Measurements from ENCODE around the gene SLC3A2. TPM values are rescaled to one million over a fixed set of nuclear protein-coding genes. Genes with fewer than 3 reads are reported as not detected.

The SLC3A2 gene
- total RNA-seq, 1 experiment from 2014 or later, result 619 TPM

DNA sequence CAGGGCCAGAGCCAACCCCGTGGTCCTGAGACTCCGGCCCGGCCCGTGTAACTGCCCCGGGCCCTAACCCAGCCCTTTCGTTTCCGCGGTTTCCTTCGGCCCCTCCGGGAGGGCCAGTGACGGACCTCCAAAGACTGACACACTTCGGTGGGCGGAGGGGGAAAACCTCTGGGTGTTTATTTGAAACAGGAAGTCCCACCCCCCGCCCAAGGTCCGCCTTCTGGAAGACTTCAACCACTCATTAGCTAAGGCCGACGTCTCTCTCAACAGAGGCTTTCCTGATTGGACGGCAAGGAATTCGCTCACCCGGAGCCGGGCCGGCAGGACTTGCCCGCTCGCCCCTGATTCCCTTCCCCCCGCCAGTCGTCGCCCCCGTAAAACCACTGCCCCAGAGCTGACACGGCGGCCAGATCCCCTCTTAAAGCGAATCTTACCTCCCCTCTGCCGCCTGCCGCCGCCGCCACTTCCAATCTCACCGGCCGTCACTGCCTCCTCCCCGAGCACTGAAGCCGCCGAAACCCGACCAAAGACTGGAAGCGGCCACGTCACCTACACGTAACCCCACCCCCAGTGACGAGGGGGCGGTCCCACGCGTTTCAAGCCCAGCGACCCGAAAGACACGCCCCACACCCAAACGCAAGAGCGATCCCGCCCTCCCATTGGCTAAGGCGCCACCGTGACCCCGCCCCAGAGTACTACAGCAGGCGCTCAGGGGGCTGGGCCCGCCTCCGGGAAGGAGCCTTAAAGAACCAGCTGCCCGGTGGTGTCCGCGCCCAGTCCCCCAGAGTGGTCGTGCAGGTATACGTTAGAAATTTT, 49.0 kb upstream of the SLC3A2 start, which contains the start of gene STX5:
Gene STX5, minus strand, starts transcription at position 532 of the 816 bp plus-strand sequence. CDS start 808 bp downstream, outside the sequence.
- peak within 1 kb of the TSS; percentile 100 for H3K4me3 ChIP-seq
- H3K9me3 ChIP-seq (ENCODE audit: insufficient read depth, low read depth), result no peaks in the 10 kb centered on the region
- ChIA-PET POLR2A (ENCODE audit: unreplicated experiment) (interaction anchor here (0.6 to 1.3 kb wide), 10 partner anchors 10 to 276 kb away, joined by 3 to 19 read pairs (median 8); partner anchors contain the start of genes C11orf98, CSKMT, HNRNPUL2 and ZBTB3), CTCF (interaction anchor here (0.6 kb wide), 1 partner anchor 701 kb away, joined by 3 read pairs; no protein-coding TSS in a partner anchor)
- peaks cover 64% of the 10 kb centered on the region for H3K79me2 ChIP-seq (ENCODE audit: low read depth)
- peak within 1 kb of the TSS; percentile 76 for H2AFZ ChIP-seq
- H3K27me3 ChIP-seq (ENCODE audit: insufficient read depth, low read depth), result no peaks in the 10 kb centered on the region
- TF ChIP-seq, protein P1, sequence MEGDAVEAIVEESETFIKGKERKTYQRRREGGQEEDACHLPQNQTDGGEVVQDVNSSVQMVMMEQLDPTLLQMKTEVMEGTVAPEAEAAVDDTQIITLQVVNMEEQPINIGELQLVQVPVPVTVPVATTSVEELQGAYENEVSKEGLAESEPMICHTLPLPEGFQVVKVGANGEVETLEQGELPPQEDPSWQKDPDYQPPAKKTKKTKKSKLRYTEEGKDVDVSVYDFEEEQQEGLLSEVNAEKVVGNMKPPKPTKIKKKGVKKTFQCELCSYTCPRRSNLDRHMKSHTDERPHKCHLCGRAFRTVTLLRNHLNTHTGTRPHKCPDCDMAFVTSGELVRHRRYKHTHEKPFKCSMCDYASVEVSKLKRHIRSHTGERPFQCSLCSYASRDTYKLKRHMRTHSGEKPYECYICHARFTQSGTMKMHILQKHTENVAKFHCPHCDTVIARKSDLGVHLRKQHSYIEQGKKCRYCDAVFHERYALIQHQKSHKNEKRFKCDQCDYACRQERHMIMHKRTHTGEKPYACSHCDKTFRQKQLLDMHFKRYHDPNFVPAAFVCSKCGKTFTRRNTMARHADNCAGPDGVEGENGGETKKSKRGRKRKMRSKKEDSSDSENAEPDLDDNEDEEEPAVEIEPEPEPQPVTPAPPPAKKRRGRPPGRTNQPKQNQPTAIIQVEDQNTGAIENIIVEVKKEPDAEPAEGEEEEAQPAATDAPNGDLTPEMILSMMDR (conservative IDR thresholded peaks at IDR 0.05), result no peak
- TF ChIP-seq EZH2 (IDR thresholded peaks at IDR 0.05; ENCODE audit: low read depth), result no peak
- H4K20me1 ChIP-seq (ENCODE audit: insufficient read depth), result peaks cover 24% of the 10 kb centered on the region
- H3K36me3 ChIP-seq (ENCODE audit: low read depth), result peaks cover 34% of the 10 kb centered on the region
- intact Hi-C loops (cut with micrococcal nuclease; ENCODE audit: unreplicated experiment), result loop anchor here (1.0 to 2.0 kb wide), 4 partner anchors 8 to 451 kb away; partner anchors contain the start of genes NXF1, TMEM179B and WDR74
- peaks cover 33% of the 10 kb centered on the region for H3F3A ChIP-seq (ENCODE audit: insufficient read depth, low read depth)
- BruUV-seq (replicated peaks), result no TSS peak
- H3K4me2 ChIP-seq, result peak within 1 kb of the TSS; percentile 100
- no peaks in the 10 kb centered on the region for H3K9me2 ChIP-seq (ENCODE audit: insufficient read depth)
- H3K4me1 ChIP-seq (replicated peaks; ENCODE audit: insufficient read depth), result peaks cover 22% of the 10 kb centered on the region
- peak within 1 kb of the TSS; percentile 77 for H3K27ac ChIP-seq
- DNase-seq, result peak; percentile 96 to 99

DNA sequence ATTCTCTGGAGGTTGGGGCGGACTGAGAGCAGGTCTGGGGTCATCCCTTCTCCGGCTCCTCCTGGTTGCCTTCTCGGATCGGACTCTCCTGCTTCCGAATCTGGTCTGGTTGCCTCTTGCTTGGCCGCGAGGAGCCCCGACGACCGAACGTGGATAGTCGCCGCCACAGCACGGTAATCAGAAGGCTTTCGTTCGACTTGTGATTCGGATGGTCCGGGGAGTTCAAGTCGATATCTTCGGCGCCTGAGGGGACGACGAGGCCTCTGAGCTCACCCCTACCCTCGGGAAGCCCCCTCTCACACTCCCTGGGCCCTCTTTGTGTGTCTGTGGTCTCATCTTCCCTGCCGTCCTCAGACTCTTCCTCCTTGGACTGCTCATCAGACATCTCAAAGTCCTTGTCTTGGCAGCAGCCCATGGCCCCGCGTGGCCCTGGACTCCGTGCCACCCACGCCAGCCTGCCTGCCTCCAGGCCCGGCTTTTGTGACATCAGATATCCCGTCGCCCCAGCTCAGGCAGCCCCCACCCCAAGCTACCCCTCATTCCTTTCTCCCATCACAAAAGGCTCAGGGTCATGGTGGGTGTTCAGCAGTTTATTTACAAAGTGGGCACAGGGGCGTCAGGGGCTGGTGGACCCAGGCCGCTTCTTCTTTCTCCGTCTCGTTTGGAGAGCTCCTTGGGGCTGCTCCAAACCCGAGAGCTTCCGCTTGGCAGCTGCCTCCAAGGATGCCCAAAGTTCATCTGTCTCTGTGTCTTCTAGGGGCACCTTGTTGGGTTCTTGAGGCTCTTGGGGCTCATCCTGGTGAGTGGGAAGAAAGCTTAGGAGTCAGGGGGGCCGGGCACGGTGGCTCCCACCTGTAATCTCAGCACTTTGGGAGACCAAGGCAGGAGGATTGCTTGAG, 48.1 kb upstream of the SLC3A2 start, which contains the start of gene TEX54:
Gene TEX54, minus strand, starts transcription at position 506 of the 899 bp plus-strand sequence.
- peak within 1 kb of the TSS; percentile 100 for H3K4me3 ChIP-seq
- intact Hi-C loops (cut with micrococcal nuclease; ENCODE audit: unreplicated experiment), result loop anchor here (1.0 to 2.0 kb wide), 2 partner anchors 27 to 452 kb away; partner anchors contain the start of gene NXF1
- peaks cover 66% of the 10 kb centered on the region for H3K79me2 ChIP-seq (ENCODE audit: low read depth)
- no peaks in the 10 kb centered on the region for H3K9me2 ChIP-seq (ENCODE audit: insufficient read depth)
- peaks cover 22% of the 10 kb centered on the region for H3K4me1 ChIP-seq (replicated peaks; ENCODE audit: insufficient read depth)
- H3K36me3 ChIP-seq (ENCODE audit: low read depth), result peaks cover 33% of the 10 kb centered on the region
- BruUV-seq (replicated peaks), result TSS peak; percentile 82
- H4K20me1 ChIP-seq (ENCODE audit: insufficient read depth), result peaks cover 17% of the 10 kb centered on the region
- no peaks in the 10 kb centered on the region for H3K27me3 ChIP-seq (ENCODE audit: insufficient read depth, low read depth)
- H3K4me2 ChIP-seq, result peak within 1 kb of the TSS; percentile 100
- CTCF ChIA-PET, result interaction anchor here (1.0 kb wide), 1 partner anchor 48 kb away, joined by 5 read pairs; the partner anchor contains the start of gene SLC3A2
- peak within 1 kb of the TSS; percentile 77 for H3K27ac ChIP-seq
- peak in 1 of 2 experiments; percentile 3 for DNase-seq
- TF ChIP-seq, protein P1 (conservative IDR thresholded peaks at IDR 0.05), result no peak
- TF ChIP-seq EZH2 (IDR thresholded peaks at IDR 0.05; ENCODE audit: low read depth), result no peak
- peaks cover 39% of the 10 kb centered on the region for H3F3A ChIP-seq (ENCODE audit: insufficient read depth, low read depth)
- POLR2A ChIA-PET (ENCODE audit: unreplicated experiment), result interaction anchor here (0.6 to 1.3 kb wide), 6 partner anchors 9 to 168 kb away, joined by 5 to 19 read pairs (median 10); partner anchors contain the start of genes C11orf98, CSKMT, HNRNPUL2 and ZBTB3
- H3K9me3 ChIP-seq (ENCODE audit: insufficient read depth, low read depth), result no peaks in the 10 kb centered on the region
- H2AFZ ChIP-seq, result peak within 1 kb of the TSS; percentile 76

DNA sequence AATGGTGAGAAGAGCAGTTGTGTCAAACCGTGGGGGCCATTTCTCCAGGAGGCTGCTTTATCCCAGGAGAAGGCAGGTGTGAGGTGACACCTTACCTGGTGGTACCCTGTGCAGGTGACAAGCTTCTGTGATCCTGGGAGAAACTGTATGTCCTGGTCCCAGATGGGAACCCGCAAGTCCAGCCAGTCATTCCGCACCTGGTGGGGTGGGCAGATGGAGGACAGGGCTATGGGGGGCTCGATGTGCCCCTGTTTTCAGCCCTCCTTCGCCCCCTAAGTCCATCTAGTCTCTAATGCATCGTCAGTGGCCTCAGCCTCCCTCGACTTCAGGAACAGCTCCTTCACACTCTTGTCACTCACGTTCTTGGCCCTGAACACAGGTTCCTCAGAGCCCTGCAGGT, 45.4 kb upstream of the SLC3A2 start:
- intact Hi-C loops (cut with micrococcal nuclease; ENCODE audit: unreplicated experiment), result no loop called here
- TF ChIP-seq, protein P1 (conservative IDR thresholded peaks at IDR 0.05), result no peak
- TF ChIP-seq EZH2 (IDR thresholded peaks at IDR 0.05; ENCODE audit: low read depth), result no peak
- H3K4me3 ChIP-seq, result no peak overlapping the region
- no peak overlapping the region for H3K4me2 ChIP-seq
- peaks cover 24% of the 10 kb centered on the region for H3K36me3 ChIP-seq (ENCODE audit: low read depth)
- DNase-seq, result no peak
- H3K27me3 ChIP-seq (ENCODE audit: insufficient read depth, low read depth), result no peaks in the 10 kb centered on the region
- no peak overlapping the region for H2AFZ ChIP-seq
- ChIA-PET POLR2A (ENCODE audit: unreplicated experiment) (no interaction called here), CTCF (no interaction called here)
- H3K79me2 ChIP-seq (ENCODE audit: low read depth), result peaks cover 56% of the 10 kb centered on the region
- no TSS peak for BruUV-seq (replicated peaks)
- H3K9me3 ChIP-seq (ENCODE audit: insufficient read depth, low read depth), result no peaks in the 10 kb centered on the region
- no peak overlapping the region for H3K27ac ChIP-seq
- H4K20me1 ChIP-seq (ENCODE audit: insufficient read depth), result peaks cover 2% of the 10 kb centered on the region
- no peaks in the 10 kb centered on the region for H3K9me2 ChIP-seq (ENCODE audit: insufficient read depth)
- peaks cover 56% of the 10 kb centered on the region for H3F3A ChIP-seq (ENCODE audit: insufficient read depth, low read depth)
- H3K4me1 ChIP-seq (replicated peaks; ENCODE audit: insufficient read depth), result peaks cover 22% of the 10 kb centered on the region
